SK-N-SH (cell line): Measurements from ENCODE around the gene COL2A1. TPM values are rescaled to one million over a fixed set of nuclear protein-coding genes. Genes with fewer than 3 reads are reported as not detected.

Experiments used
- CTCF ChIA-PET: fragments of 300-600, 350-600 bp; formaldehyde crosslinking; extraction: SDS; loops from one replicate; lab custom pipeline; 2021; lab: Yijun Ruan, JAX
- POLR2A ChIA-PET: fragments of 350-600 bp; sonication (Branson Sonifier 250); formaldehyde crosslinking; extraction: SDS; loops from one replicate; lab custom pipeline; 2020; ENCODE audit warnings: antibody characterized with exemption, inconsistent platforms; lab: Yijun Ruan, JAX
- DNase-seq: peaks from one replicate; pipeline ENCODE4 v3.0.0; 2012
- H2AFZ ChIP-seq: fragments of 200-600 bp; sonication (generic); 2 replicates; pipeline ENCODE4 v1.8.1; 2016; ENCODE audit warnings: antibody characterized with exemption, mild to moderate bottlenecking, low read depth
- H3F3A ChIP-seq: fragments of 200-600 bp; sonication (generic); replicated peaks from 2 replicates; pipeline ENCODE3; 2016; ENCODE audit warnings: antibody characterized with exemption, mild to moderate bottlenecking; ENCODE audit not compliant: insufficient read depth
- H3K27ac ChIP-seq, 2 experiments: fragments of 200-500 bp in 1 of 2; fragments of 200-600 bp in 1 of 2; sonication (Bioruptor generic) in 1 of 2; sonication (generic), shearing (Covaris generic) in 1 of 2; 2 replicates each; pipeline versions ENCODE4 v1.5.1 to v1.6.1; 2014 to 2016; ENCODE audit warnings: low read depth in 2 of 2, inconsistent platforms in 1 of 2, low read length in 1 of 2, mild to moderate bottlenecking in 1 of 2, mixed read lengths in 1 of 2
- H3K27me3 ChIP-seq: fragments of 200-600 bp; sonication (generic), shearing (Covaris generic); 2 replicates; pipeline ENCODE4 v1.6.1; 2016; ENCODE audit warnings: mixed run types; ENCODE audit not compliant: insufficient read depth
- H3K36me3 ChIP-seq, 2 experiments: fragments of 200-500 bp in 1 of 2; fragments of 200-600 bp in 1 of 2; sonication (Bioruptor generic) in 1 of 2; sonication (generic) in 1 of 2; replicated peaks in 1 of 2; 2 replicates each; pipeline versions ENCODE3 to v1.5.1; 2014 to 2016; ENCODE audit warnings: low read length in 1 of 2, mild to moderate bottlenecking in 1 of 2; ENCODE audit not compliant: insufficient read depth in 2 of 2, control insufficient read depth in 1 of 2
- H3K4me1 ChIP-seq, 2 experiments: fragments of 200-500 bp in 1 of 2; fragments of 200-600 bp in 1 of 2; sonication (Bioruptor generic) in 1 of 2; sonication (generic), shearing (Covaris generic) in 1 of 2; 2 replicates each; pipeline versions ENCODE4 v1.5.1 to v1.6.1; 2014 to 2016; ENCODE audit warnings: low read depth in 1 of 2, low read length in 1 of 2, mixed run types in 1 of 2; ENCODE audit not compliant: insufficient read depth in 2 of 2, control insufficient read depth in 1 of 2
- H3K4me2 ChIP-seq: fragments of 200-600 bp; sonication (generic), shearing (Covaris generic); 2 replicates; pipeline ENCODE4 v1.6.1; 2017; ENCODE audit warnings: mixed run types
- H3K4me3 ChIP-seq, 2 experiments: fragments of 200-500 bp in 1 of 2; fragments of 200-600 bp in 1 of 2; sonication (Bioruptor generic) in 1 of 2; sonication (generic), shearing (Covaris generic) in 1 of 2; 2 replicates each; pipeline versions ENCODE4 v1.5.1 to v1.8.1; 2014 to 2016; ENCODE audit warnings: low read depth in 2 of 2, inconsistent platforms in 1 of 2, low read length in 1 of 2, mild to moderate bottlenecking in 1 of 2, mixed read lengths in 1 of 2, moderate library complexity in 1 of 2
- H3K79me2 ChIP-seq: fragments of 200-600 bp; sonication (generic); 2 replicates; pipeline ENCODE4 v1.8.1; 2017; ENCODE audit warnings: mild to moderate bottlenecking; ENCODE audit not compliant: insufficient read depth
- H3K9ac ChIP-seq: fragments of 200-600 bp; sonication (generic); 2 replicates; pipeline ENCODE4 v1.6.1; 2017; ENCODE audit warnings: mixed run types
- H3K9me2 ChIP-seq: fragments of 200-600 bp; sonication (generic); 2 replicates; pipeline ENCODE4 v1.6.1; 2017; ENCODE audit warnings: mixed run types
- H3K9me3 ChIP-seq: fragments of 200-600 bp; sonication (generic); 2 replicates; pipeline ENCODE4 v1.6.1; 2017; ENCODE audit warnings: mixed run types, mild to moderate bottlenecking, moderate library complexity
- H4K20me1 ChIP-seq: fragments of 200-600 bp; sonication (generic); 2 replicates; pipeline ENCODE4 v1.6.1; 2017; ENCODE audit warnings: mild to moderate bottlenecking, mixed run types; ENCODE audit not compliant: insufficient read depth
- CHD2 ChIP-seq: fragments of 150-350 bp; IDR thresholded peaks from 2 replicates; pipeline ENCODE4 v1.6.1; 2018; ENCODE audit warnings: low read length; ENCODE audit not compliant: partially characterized antibody
- CTCF ChIP-seq: fragments of 200-600 bp; sonication (generic); IDR thresholded peaks from 2 replicates; pipeline ENCODE4 v1.6.1; 2017; ENCODE audit warnings: antibody characterized with exemption, mild to moderate bottlenecking, moderate library complexity
- ELF1 ChIP-seq: IDR thresholded peaks from 2 replicates; pipeline ENCODE4 v1.4.0; 2012
- FOXJ3 ChIP-seq: sonication (generic); formaldehyde crosslinking; IDR thresholded peaks from 2 replicates; pipeline ENCODE4 v1.5.1; 2020; ENCODE audit warnings: mild to moderate bottlenecking, missing genetic modification reagents
- IRF3 ChIP-seq: fragments of 150-350 bp; IDR thresholded peaks from 2 replicates; pipeline ENCODE4 v1.6.1; 2016; ENCODE audit warnings: mild to moderate bottlenecking, low read depth, low read length
- MXI1 ChIP-seq: IDR thresholded peaks from 2 replicates; pipeline ENCODE4 v1.6.1; 2012; ENCODE audit warnings: mild to moderate bottlenecking, low read depth, low read length, improper control_type of control experiment
- NFIC ChIP-seq: IDR thresholded peaks from 2 replicates; pipeline ENCODE4 v1.4.0; 2012; ENCODE audit warnings: borderline replicate concordance
- PBX3 ChIP-seq: IDR thresholded peaks from 2 replicates; pipeline ENCODE4; 2012
- RFX5 ChIP-seq: IDR thresholded peaks from 2 replicates; pipeline ENCODE4 v1.6.1; 2012; ENCODE audit warnings: mild to moderate bottlenecking, improper control_type of control experiment, low read length
- RXRA ChIP-seq: IDR thresholded peaks from 2 replicates; pipeline ENCODE4 v1.4.0; 2012; ENCODE audit warnings: low read depth, mild to moderate bottlenecking, borderline replicate concordance
- SMC3 ChIP-seq: IDR thresholded peaks from 2 replicates; pipeline ENCODE4 v1.6.1; 2012; ENCODE audit warnings: low read depth, low read length, improper control_type of control experiment
- TAF1 ChIP-seq: IDR thresholded peaks from 2 replicates; pipeline ENCODE4 v1.6.1; 2012; ENCODE audit warnings: low read depth, mild to moderate bottlenecking, low read length, moderate library complexity, borderline replicate concordance
- TCF12 ChIP-seq: IDR thresholded peaks from 2 replicates; pipeline ENCODE4 v1.4.0; 2012
- TEAD4 ChIP-seq: IDR thresholded peaks from 2 replicates; pipeline ENCODE4 v1.4.0; 2012; ENCODE audit warnings: mild to moderate bottlenecking, borderline replicate concordance; ENCODE audit not compliant: insufficient read depth
- YY1 ChIP-seq: IDR thresholded peaks from 2 replicates; pipeline ENCODE4 v1.4.0; 2012; ENCODE audit warnings: low read depth, mild to moderate bottlenecking
- WGBS: methylation state at CpG from one replicate; pipeline ENCODE4 v1.1.6; 2017; ENCODE audit warnings: low lambda C conversion rate; 5-methylcytosine and 5-hydroxymethylcytosine counted together
- polyA plus RNA-seq, 3 experiments: library from polyadenylated mRNA; depleted of rRNA; stranded (reverse); fragments of >200 nt; gene quantifications; 2 replicates each; pipeline ENCODE4 v1.2.3, GENCODE V29; 2012

The COL2A1 gene
- polyA plus RNA-seq, 1 of the 3 experiments (the other 2 are of a cell fraction), result 0.02 TPM

- 46% methylated on average over 8 of the region's 8 CpGs for WGBS
- CTCF ChIA-PET, result interaction anchor here (1.4 kb wide), 1 partner anchor 53 kb away, joined by 3 read pairs; the partner anchor contains the start of gene TMEM106C
- POLR2A ChIA-PET, result interaction anchor here (0.7 kb wide), 1 partner anchor 62 kb away, joined by 3 read pairs; no protein-coding TSS in a partner anchor
Measured at GRCh38 chr12:48016373-48017020, 12.2 kb upstream of the COL2A1 start.

GRCh38 chr12:48015954-48016353, 11.7 kb upstream of the COL2A1 start:
- Histone ChIP-seq H3K9me2 (no peaks in the 10 kb centered on the region), H3F3A (no peaks in the 10 kb centered on the region), H3K27ac (no peak overlapping the region), H3K4me3 (no peak overlapping the region), H3K4me2 (no peak overlapping the region), H3K79me2 (no peaks in the 10 kb centered on the region), H3K4me1 (no peaks in the 10 kb centered on the region), H2AFZ (no peak overlapping the region), H3K9ac (no peak overlapping the region), H3K36me3 (no peaks in the 10 kb centered on the region), H4K20me1 (no peaks in the 10 kb centered on the region), H3K27me3 (peaks cover 45% of the 10 kb centered on the region), H3K9me3 (no peaks in the 10 kb centered on the region)
- ChIA-PET POLR2A (no interaction called here), CTCF (interaction anchor here (1.4 kb wide), 1 partner anchor 52 kb away, joined by 3 read pairs; the partner anchor contains the start of gene TMEM106C)
- TF ChIP-seq YY1 (no peak), TCF12 (no peak), RFX5 (no peak), MXI1 (no peak), TEAD4 (no peak), TAF1 (no peak), CTCF (no peak), PBX3 (no peak), NFIC (no peak)
- no peak for DNase-seq
- 74% methylated on average over 7 of the region's 7 CpGs for WGBS

More at GRCh38 chr12:48016373-48017020, 12.2 kb upstream of the COL2A1 start:
- Histone ChIP-seq H2AFZ (no peak overlapping the region), H3K27me3 (peaks cover 42% of the 10 kb centered on the region), H3K4me2 (no peak overlapping the region), H3K79me2 (no peaks in the 10 kb centered on the region), H3K27ac (no peak overlapping the region), H3K4me1 (no peaks in the 10 kb centered on the region), H3K9ac (no peak overlapping the region), H3K4me3 (no peak overlapping the region), H4K20me1 (no peaks in the 10 kb centered on the region), H3F3A (no peaks in the 10 kb centered on the region), H3K36me3 (no peaks in the 10 kb centered on the region), H3K9me2 (no peaks in the 10 kb centered on the region), H3K9me3 (no peaks in the 10 kb centered on the region)
- DNase-seq, result no peak
- TF ChIP-seq RXRA (no peak), SMC3 (no peak), TAF1 (no peak), ELF1 (no peak), MXI1 (no peak), CHD2 (no peak), FOXJ3 (CRISPR knock-in tag) (no peak), IRF3 (no peak), TEAD4 (no peak)
